Mammary epithelial cell (primary cell): ENCODE measurements around the gene NGLY1.

Experiments
- EZH2 ChIP-seq: IDR thresholded peaks from 2 replicates; pipeline ENCODE4 v1.6.1; 2012; ENCODE audit warnings: low read length, inconsistent platforms, borderline replicate concordance
- TF ChIP-seq, protein P1 (sequence below), 2 donors: IDR thresholded peaks in 1 of 2; conservative IDR thresholded peaks in 1 of 2; 2 replicates each; pipeline ENCODE4 v1.5.1; 2011 to 2012; ENCODE audit warnings: inconsistent platforms in 2 of 2, low read length in 2 of 2, mild to moderate bottlenecking in 2 of 2, control low read depth in 1 of 2, low read depth in 1 of 2; ENCODE audit not compliant: insufficient read depth in 1 of 2; ENCODE audit errors: extremely low read depth in 1 of 2

DNA sequence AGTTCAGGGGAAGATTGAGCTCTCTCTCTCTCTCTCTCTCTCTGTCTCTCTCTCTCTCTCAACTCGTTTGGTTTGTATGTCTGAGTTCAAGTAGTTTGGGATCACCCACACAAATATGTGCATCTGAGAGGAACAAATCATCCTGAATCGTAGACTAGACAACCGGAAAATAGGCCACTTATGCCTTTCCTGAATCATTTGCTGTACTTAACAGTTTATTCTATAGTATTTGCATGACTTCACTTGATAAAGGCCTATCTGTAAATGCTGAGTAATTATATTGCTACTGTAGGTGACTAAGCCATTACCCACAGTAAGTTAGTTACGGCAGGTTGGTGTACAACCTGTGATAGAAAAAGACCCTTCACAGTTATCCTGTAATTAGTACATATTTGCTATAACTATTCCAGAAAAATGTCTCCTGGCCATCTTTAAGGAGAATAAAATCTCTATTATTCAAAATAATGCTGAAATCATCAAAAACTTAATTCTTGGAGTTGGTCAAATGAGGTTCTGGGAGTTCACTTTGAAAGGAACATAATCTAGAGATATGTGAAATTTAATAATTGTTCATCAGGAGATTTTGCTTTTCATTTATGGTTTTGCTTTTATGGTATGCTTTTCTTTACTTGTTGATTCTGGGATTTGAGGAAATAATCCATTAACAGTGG lies 37.7 kb upstream of the NGLY1 start:
- TF ChIP-seq, protein P1, sequence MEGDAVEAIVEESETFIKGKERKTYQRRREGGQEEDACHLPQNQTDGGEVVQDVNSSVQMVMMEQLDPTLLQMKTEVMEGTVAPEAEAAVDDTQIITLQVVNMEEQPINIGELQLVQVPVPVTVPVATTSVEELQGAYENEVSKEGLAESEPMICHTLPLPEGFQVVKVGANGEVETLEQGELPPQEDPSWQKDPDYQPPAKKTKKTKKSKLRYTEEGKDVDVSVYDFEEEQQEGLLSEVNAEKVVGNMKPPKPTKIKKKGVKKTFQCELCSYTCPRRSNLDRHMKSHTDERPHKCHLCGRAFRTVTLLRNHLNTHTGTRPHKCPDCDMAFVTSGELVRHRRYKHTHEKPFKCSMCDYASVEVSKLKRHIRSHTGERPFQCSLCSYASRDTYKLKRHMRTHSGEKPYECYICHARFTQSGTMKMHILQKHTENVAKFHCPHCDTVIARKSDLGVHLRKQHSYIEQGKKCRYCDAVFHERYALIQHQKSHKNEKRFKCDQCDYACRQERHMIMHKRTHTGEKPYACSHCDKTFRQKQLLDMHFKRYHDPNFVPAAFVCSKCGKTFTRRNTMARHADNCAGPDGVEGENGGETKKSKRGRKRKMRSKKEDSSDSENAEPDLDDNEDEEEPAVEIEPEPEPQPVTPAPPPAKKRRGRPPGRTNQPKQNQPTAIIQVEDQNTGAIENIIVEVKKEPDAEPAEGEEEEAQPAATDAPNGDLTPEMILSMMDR (conservative IDR thresholded peaks at IDR 0.05 in 1 of 2, IDR thresholded peaks at IDR 0.05 in 1 of 2; ENCODE audit: extremely low read depth in 1 of 2, insufficient read depth in 1 of 2, low read depth in 1 of 2, low read length in 2 of 2), result no peak
- TF ChIP-seq EZH2, result no peak
